GM19193 (cell line): ENCODE measurements around the gene JAKMIP3.

Experiments used
- POLR2A ChIP-seq: IDR thresholded peaks from 4 replicates; pipeline ENCODE4 v1.6.1; 2011; ENCODE audit not compliant: insufficient read depth, insufficient read length; ENCODE audit errors: extremely low read depth

The JAKMIP3 gene

DNA sequence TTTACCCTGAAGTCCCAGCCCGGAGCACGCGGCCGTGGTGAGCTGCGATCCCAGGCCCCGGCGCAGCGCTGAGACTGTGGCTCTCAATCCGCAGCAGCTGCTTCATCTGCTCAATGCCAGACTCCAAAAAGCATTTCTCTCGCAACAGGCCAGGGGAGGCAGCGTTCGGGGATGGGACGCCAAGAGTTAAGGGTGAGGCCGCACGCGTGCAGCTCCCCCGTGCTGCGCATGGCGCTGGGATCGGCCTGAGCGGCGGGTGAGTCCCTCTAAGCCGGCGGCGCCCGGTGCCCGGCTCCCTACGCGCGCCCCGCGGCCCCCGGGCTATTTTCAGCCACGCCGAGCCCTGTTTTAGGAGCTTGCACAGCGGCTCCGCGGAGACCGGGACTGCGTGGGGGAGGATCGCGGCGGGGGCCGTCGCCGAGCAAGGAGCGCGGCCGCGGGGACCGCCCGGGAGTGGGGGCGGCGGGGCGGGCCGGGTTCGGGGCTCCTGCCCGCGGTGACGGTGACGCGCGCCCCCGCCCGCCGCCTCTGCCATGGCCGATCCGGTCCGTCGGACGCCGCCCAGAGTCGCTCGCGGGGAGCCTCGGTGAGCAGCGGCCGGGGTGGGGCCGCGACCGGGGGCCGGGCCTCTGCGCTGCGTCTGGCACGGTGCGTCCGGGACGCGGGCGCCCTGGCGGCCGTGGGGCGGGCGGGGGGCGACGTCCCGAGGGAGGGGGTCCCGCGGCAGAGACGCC lies 29.4 kb upstream of the JAKMIP3 start:
- TF ChIP-seq POLR2A, result no peak

DNA sequence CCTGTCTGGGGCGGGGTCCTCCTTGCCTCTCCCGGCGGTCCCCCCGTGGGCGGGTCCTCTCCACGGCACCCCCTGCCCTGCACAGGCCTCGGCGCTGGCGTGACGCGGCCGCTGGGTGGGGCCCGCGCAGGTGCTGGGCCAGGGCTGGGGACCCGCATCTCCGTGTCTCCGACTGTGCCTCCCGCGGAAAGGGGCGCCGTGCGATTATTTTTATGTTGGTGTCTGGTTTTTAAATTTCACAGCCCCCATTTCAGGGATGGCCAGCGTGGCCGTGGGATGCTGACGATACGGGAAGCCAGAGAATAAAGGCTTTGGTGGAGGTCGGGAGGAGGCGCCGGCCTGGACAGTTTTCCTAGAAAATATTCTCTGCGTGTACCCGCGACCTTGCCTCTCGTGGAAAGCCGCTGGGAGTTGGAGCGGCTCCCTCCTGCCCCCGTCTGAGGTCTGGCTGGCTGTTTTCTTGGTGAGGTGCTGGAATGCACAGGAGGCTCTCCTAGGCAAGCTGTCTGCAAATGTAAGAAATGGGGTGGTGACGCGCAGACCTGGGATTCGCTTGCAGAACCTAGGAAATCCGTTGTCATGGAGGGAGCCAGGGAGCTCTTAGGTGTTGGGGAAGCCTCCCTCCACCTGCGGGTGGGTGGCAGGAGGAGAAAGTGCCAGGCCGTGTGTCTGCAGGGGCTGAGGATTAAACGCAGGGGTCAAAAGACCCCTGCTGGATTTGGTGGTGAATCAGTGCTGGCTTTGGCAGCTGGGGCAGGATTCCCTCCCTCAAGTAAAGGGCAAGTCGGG lies 28.7 kb upstream of the JAKMIP3 start:
- no peak for TF ChIP-seq POLR2A

DNA sequence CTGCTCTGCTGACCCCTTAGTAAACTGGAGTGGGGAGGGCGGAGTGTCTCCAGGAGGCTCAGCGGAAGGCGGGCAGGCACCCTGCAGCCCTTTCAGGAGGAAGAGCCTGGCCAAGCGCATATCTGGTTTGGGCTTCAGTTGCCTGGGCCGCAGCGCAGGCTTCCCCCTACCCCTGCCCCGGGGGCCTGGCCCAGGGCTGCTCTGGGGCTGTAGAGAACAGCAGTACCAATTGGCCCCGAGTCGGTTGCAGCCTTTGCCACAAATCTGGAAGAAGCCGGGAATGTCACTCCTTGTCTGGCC lies 28.1 kb upstream of the JAKMIP3 start:
- no peak for TF ChIP-seq POLR2A

DNA sequence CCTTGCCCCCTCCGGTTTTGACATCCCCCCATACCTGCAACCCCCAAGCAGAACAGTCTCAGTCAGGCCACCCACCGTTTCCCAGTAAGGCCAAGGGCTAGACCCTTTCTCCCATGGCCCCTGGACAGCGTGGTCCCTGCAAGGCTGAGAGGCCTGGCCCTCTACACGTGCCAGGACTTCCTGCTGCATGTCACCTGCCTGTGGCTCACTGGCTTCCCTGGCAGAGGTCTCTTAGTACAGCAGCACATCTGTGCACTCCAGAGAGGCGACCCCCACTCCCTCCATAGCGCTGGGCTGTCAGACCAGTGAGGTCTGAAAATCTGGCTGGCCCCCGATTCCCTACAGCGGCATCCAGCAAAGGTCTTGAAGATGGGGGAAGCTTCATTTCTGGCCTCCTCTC lies 26.4 kb upstream of the JAKMIP3 start:
- no peak for TF ChIP-seq POLR2A

DNA sequence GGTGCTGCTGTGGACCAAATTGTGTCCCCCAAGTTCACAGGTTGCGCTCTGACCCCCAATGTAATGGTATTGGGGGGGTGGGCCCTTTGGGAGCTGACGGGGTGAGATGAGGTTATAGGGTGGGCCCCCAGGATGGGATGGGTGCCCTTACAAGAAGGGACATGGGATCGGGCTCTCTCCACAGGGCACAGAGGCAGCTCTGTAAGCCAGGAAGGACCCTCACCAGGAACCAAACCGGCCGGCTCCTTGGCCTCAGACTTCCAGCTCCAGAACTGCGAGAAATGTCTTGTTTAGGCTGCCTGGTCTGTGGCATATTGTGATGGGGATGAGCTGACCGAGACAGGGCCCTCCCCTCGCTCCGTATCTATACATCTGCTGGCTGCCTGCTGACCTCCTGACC lies 25.7 kb upstream of the JAKMIP3 start:
- no peak for TF ChIP-seq POLR2A

DNA sequence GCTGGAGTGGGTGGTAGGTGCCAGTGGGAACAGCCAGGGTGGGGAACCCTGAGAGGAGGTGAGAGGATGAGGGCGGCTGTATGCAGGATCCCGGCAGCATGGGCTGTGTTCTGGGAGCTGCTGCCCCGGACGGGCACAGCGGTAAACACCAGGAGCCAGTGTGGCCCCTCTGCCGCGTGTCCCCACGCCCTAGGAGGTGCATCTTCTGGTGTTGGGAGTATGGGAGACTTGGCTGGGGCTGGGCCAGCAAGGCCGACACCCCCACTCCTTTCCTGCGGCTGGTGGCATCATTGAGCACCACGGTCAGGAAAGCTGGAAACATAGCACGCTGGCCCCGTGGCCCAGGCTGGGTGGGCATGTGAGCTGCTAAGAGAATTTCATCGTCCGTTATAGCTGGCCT lies 24.4 kb upstream of the JAKMIP3 start:
- no peak for TF ChIP-seq POLR2A

DNA sequence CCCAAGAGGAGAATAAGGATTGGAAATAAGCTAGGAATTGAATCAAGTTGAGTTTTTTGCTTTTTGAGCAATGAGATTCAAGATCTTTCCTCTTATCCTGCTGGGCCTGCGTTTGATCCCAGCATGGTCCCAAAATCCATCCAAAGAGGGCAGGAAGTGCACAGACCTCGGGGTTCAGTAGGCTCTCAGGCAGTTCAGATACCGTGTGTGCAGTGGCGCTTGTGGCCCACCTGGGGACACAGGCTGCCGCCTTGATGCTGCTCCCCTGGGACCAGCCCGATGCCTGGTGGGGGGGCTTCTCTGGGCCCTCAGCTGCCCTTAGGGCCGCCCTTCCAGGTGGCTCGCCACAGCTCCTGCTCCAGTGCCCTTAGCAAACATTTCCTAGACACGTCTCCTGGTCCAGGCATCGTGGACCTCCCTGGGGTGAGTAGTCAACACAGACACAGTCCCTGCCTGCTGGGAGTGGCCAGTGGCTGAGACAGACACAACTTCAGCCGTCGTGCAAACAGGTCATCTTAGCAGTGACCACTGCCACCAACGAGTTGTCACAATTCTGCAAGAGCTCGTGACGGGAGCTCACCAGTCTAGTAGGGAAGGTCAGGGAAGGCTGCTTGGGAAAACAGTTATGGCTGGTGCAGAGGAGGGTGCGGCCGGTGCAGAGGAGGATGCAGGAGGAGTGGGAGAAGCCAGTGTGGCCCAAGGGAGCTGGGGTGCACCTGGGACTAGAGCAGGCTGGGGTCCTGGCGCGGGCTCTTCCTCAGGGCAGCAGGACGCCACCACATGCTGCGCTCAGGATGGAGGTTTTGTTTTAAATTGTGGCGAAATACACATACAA lies 21.7 kb upstream of the JAKMIP3 start:
- TF ChIP-seq POLR2A, result no peak

DNA sequence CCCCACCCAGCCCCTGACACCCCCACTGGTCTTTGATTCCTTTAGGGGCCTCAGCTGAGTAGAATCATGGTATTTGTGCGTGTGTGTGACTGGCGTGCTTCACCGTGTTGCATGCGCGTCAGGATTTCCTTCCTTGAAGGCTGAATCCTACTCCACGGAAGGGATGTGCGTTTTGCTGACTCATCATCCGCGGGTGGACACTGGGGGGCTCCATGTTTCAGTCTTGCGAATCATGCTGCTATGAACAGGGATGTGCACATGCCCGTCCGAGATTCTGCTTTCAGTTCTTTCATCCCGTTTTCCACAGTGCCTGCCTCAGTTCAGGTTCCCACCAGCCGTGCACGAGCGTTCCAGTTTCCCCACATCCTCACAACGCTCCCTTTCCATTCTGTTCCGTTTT lies 20.9 kb upstream of the JAKMIP3 start:
- TF ChIP-seq POLR2A, result no peak

DNA sequence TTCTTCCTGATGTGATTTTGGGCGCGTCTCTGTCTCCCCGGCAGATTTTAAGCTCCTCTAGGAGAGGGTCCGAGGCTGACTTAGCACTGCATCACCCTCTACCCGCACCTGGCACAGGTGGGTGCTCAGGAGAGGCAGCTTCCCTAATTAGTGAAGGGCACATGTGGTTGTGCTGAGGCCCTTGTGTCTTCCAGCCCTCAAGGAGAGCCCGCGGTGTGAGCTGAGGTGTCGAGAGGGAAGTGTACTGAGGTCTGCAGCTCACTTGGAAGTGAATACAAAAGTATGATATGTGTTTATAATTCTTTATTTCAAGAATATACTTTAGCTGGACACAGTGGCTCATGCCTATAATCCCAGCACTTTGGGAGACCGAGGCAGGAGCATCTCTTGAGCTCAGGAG lies 20.4 kb upstream of the JAKMIP3 start:
- no peak for TF ChIP-seq POLR2A

DNA sequence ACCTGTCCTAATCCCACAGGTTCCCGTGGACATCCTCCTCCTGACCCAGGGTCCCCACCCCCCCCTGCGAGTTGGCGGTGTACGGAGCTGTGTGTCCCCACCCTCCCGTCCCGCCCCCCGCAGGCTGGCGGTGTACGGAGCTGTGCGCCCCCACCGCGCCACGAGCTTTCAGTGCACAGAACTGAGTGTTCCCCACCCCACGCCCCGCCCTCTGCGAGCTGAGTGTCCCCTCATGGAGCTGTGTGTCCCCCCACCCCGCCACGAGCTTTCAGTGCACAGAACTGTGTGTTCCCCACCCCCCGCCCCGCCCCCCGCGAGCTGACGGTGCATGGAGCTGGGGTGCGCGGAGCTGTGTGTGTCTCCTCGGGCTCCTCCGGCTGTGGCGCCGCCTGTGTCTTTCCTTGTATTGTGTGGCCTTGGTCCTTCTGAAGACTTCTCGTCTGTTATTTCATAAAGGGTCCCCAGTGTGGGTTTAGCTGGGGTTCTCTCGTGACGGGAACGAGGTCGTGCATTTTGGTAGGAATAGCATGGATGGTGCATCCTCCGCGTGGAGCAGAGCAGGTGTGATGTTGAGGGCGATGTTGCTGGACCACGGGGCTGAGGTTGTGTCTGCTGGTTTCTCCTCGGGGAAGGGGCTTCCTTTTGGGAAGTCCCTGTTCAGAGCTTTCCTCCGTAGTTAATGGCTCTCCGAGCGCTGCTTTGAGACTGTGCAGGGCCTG lies 18.0 kb upstream of the JAKMIP3 start:
- TF ChIP-seq POLR2A, result no peak

DNA sequence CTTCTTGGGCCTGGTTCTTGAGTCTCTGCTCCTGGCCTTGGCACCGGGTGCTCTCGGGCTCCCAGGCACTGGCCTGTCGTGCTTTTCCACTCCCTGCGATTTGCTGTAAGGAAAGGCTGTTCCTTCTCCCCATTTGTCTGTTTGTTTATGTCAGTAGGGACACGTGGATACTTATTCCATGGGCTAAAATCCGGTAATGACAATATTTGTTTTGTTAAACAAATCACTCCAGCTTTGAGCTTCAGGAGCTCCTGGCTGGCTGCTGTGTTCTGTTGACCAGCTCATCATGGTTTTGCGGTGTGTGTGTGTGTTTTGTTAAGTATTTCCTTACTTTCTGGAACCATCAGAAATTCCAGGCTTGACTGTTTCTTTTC lies 17.5 kb upstream of the JAKMIP3 start:
- no peak for TF ChIP-seq POLR2A

DNA sequence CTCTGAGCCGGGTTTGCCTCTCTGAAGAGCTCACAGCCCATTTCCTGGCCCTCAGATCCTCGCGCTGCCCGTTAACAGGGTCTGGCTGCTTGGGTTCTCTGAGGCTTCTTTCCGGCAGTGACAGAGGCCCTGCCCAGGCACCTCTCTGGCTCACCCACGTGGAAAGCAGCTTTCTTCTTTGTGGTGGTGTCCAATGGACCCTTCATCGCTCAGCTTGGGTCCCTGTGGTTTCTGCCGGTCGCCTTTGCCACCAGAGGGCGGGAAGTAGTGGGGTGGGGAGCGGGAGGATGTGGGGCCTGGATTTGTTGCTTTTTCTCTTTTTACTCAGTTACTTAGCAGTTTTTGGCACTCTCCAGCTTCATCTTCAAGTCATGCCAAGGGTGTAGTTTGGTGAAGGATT lies 15.6 kb upstream of the JAKMIP3 start:
- no peak for TF ChIP-seq POLR2A

DNA sequence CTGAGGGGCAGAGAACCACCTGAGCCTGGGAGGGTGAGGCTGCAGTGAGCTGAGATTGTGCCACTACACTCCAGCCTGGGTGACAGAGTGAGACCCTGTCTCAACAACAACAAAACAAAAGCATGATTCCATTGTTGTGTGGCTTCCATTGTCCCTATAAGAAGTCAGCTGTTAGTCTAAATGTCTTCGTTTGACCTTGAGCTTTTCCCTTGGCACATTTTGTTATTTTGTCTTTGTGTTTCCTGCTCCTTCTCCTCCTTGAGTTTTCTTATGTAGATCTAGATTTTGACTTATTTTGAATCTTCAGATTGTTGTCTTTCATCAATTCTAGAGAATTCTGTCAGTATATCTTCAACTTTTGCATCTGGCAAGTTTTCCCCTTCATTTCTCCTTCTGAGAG lies 13.6 kb upstream of the JAKMIP3 start:
- TF ChIP-seq POLR2A, result no peak

DNA sequence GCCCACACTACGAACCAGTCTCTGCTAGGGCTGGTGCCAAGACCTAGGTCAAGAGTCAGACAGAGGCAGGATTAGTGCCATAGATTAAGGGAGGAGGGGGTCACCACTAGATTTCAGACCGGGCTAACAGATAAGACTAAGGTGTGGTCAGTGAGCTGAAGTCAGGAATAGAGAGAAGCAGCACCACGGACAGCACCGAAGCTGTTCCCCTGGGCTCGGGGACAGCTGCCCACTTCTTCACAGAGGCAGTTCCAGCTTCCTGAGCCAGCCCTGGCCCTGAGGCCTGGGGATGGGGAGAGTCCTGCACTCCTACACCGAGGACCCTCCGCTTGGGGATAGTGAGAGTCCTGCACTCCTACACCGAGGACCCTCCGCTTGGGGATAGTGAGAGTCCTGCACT lies 11.2 kb upstream of the JAKMIP3 start:
- TF ChIP-seq POLR2A, result no peak

DNA sequence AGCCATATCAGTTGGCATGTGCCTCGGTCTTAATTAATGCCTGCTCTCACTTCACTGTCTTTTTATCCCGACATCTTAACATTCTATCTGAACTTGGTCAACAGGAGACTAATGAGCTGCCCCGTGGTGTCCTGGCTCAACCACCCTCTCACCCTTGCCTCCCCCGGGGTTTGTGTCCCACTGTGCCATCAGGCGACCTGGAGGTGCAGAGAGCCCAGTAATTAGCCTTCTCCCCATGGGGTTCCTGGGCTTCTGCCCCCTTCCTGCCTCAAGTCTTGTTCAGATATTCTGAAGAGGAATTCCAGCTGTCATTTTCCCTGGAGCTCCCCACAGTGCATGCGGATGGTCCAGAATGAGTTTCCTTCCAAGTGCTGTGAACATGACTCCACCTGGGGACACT lies 10.1 kb upstream of the JAKMIP3 start:
- no peak for TF ChIP-seq POLR2A
